GM23338 (cell line): ENCODE data around the gene RAB8B. TPM values are rescaled to one million over a fixed set of nuclear protein-coding genes. Genes with fewer than 3 reads are reported as not detected.

Experiments used
- ATAC-seq: fragments of 200-7000 bp; cut with Tn5 transposase; 3 replicates; pipeline ENCODE4 v1.9.1; 2020
- DNase-seq: peaks from one replicate; pipeline ENCODE4 v3.0.0-alpha.2; 2015; ENCODE audit warnings: low spot score
- H2AFZ ChIP-seq: fragments of 200-600 bp; sonication (generic); 2 replicates; pipeline ENCODE4 v1.8.0; 2016; ENCODE audit warnings: antibody characterized with exemption, mild to moderate bottlenecking, moderate library complexity
- H3F3A ChIP-seq: fragments of 200-600 bp; sonication (generic); replicated peaks from 2 replicates; pipeline ENCODE4 v1.8.0; 2017; ENCODE audit warnings: antibody characterized with exemption, mixed run types, low read depth
- H3K27ac ChIP-seq: fragments of 200-600 bp; sonication (generic); 2 replicates; pipeline ENCODE4 v1.6.1; 2016; ENCODE audit warnings: low read depth
- H3K27me3 ChIP-seq: fragments of 200-600 bp; sonication (generic); 2 replicates; pipeline ENCODE4 v1.8.0; 2016; ENCODE audit warnings: mild to moderate bottlenecking, mixed run types, moderate library complexity; ENCODE audit not compliant: insufficient read depth
- H3K36me3 ChIP-seq: fragments of 200-600 bp; sonication (generic); 2 replicates; pipeline ENCODE4 v1.8.0; 2016; ENCODE audit warnings: mild to moderate bottlenecking; ENCODE audit not compliant: insufficient read depth
- H3K4me1 ChIP-seq: fragments of 200-600 bp; sonication (generic); 2 replicates; pipeline ENCODE4 v1.8.0; 2016; ENCODE audit warnings: mild to moderate bottlenecking, moderate library complexity; ENCODE audit not compliant: insufficient read depth
- H3K4me2 ChIP-seq: fragments of 200-600 bp; sonication (generic); 2 replicates; pipeline ENCODE4 v1.7.1; 2017; ENCODE audit warnings: mixed run types
- H3K4me3 ChIP-seq: fragments of 200-600 bp; sonication (generic); 2 replicates; pipeline ENCODE4 v1.6.1; 2016; ENCODE audit warnings: mixed run types
- H3K79me2 ChIP-seq: fragments of 200-600 bp; sonication (generic); replicated peaks from 2 replicates; pipeline ENCODE4 v1.8.0; 2017; ENCODE audit warnings: mild to moderate bottlenecking; ENCODE audit not compliant: insufficient read depth
- H3K9me2 ChIP-seq: fragments of 200-600 bp; sonication (generic); 2 replicates; pipeline ENCODE4 v1.8.0; 2017; ENCODE audit not compliant: insufficient read depth
- H4K20me1 ChIP-seq: fragments of 200-600 bp; sonication (generic); replicated peaks from 2 replicates; pipeline ENCODE4 v1.8.0; 2017; ENCODE audit warnings: mild to moderate bottlenecking; ENCODE audit not compliant: insufficient read depth
- H3K27ac Mint-ChIP-seq: 2 replicates; pipeline ENCODE4 v1.8.0; 2020; ENCODE audit warnings: inconsistent platforms, mild to moderate bottlenecking, moderate library complexity, mixed read lengths
- H3K27me3 Mint-ChIP-seq: 3 replicates; pipeline ENCODE4 v1.8.0; 2022; ENCODE audit warnings: low read depth, mild to moderate bottlenecking, moderate library complexity, mixed read lengths, inconsistent platforms; ENCODE audit not compliant: insufficient read depth, poor library complexity
- H3K36me3 Mint-ChIP-seq: 3 replicates; pipeline ENCODE4 v1.8.0; 2021; ENCODE audit warnings: low read depth, mild to moderate bottlenecking, inconsistent platforms, moderate library complexity, mixed read lengths
- H3K4me1 Mint-ChIP-seq: 3 replicates; pipeline ENCODE4 v1.8.0; 2020; ENCODE audit warnings: mild to moderate bottlenecking, inconsistent platforms, mixed read lengths
- H3K4me3 Mint-ChIP-seq: 3 replicates; pipeline ENCODE4 v1.8.0; 2021; ENCODE audit warnings: moderate library complexity, mild to moderate bottlenecking, inconsistent platforms, mixed read lengths
- H3K9me3 Mint-ChIP-seq: 3 replicates; pipeline ENCODE4 v1.8.0; 2020; ENCODE audit warnings: moderate library complexity, mild to moderate bottlenecking, inconsistent platforms, mixed read lengths
- CREB1 ChIP-seq: fragments of 250-450 bp; sonication (Bioruptor Pico); IDR thresholded peaks from 2 replicates; pipeline ENCODE4 v1.5.0; 2020; ENCODE audit warnings: low read depth, mild to moderate bottlenecking, moderate library complexity
- EZH2phosphoT487 ChIP-seq: fragments of 200-600 bp; sonication (generic); IDR thresholded peaks from one replicate; pipeline ENCODE4 v1.8.1; 2018; ENCODE audit warnings: antibody characterized with exemption; ENCODE audit not compliant: unreplicated experiment
- JUNB ChIP-seq: IDR thresholded peaks from one replicate; pipeline ENCODE4 v1.6.1; 2016; ENCODE audit warnings: antibody characterized with exemption; ENCODE audit not compliant: unreplicated experiment
- POLR2AphosphoS5 ChIP-seq: IDR thresholded peaks from 2 replicates; pipeline ENCODE4 v1.6.1; 2016; ENCODE audit warnings: antibody characterized with exemption, low read depth
- ZNF114 ChIP-seq: fragments of 250-450 bp; sonication (Bioruptor Pico); IDR thresholded peaks from 2 replicates; pipeline ENCODE4 v1.5.0; 2020; ENCODE audit warnings: mild to moderate bottlenecking, moderate library complexity
- long read RNA-seq: library from polyadenylated mRNA; unstranded; transcript quantifications from one replicate; pipeline ENCODE4 v2.0.0, GENCODE V29; 2020; ENCODE audit not compliant: unreplicated experiment
- polyA plus RNA-seq: library from polyadenylated mRNA; unstranded; fragments of >200 nt; fragmentation: Nextera tagmentation; extraction: Ambion mirVana; gene quantifications from 2 replicates; pipeline ENCODE4 v1.2.1, GENCODE V29; 2016
- total RNA-seq: library from RNA; depleted of rRNA; stranded (reverse); fragments of >200 nt; shearing (Covaris generic); gene quantifications from 2 replicates; pipeline ENCODE4 v1.2.3, GENCODE V29; 2014; rRNA removed
- TF ChIP-seq, protein P1 (sequence below), 2 experiments: fragments of 200-600 bp in 1 of 2; sonication (generic) in 1 of 2; conservative IDR thresholded peaks; 2 replicates each; pipeline versions ENCODE4 v1.5.1 to v1.6.1; 2016 to 2017; ENCODE audit warnings: antibody characterized with exemption in 2 of 2, low read depth in 2 of 2, mild to moderate bottlenecking in 2 of 2, moderate library complexity in 1 of 2
- TF ChIP-seq, protein P2 (sequence below): IDR thresholded peaks from 2 replicates; pipeline ENCODE4 v1.6.1; 2016; ENCODE audit warnings: antibody characterized with exemption

The RAB8B gene
- 38.1 and 41.7 TPM in 2 replicates for total RNA-seq
- polyA plus RNA-seq: 23.2 and 23.5 TPM in 2 replicates
- long read RNA-seq, full-length matches to known transcripts: 1 of 3 reads
- long read RNA-seq, partial matches to known transcripts: 0 of 3 reads
- long read RNA-seq, other reads (novel, unspliced or antisense): 2 of 3 reads

DNA sequence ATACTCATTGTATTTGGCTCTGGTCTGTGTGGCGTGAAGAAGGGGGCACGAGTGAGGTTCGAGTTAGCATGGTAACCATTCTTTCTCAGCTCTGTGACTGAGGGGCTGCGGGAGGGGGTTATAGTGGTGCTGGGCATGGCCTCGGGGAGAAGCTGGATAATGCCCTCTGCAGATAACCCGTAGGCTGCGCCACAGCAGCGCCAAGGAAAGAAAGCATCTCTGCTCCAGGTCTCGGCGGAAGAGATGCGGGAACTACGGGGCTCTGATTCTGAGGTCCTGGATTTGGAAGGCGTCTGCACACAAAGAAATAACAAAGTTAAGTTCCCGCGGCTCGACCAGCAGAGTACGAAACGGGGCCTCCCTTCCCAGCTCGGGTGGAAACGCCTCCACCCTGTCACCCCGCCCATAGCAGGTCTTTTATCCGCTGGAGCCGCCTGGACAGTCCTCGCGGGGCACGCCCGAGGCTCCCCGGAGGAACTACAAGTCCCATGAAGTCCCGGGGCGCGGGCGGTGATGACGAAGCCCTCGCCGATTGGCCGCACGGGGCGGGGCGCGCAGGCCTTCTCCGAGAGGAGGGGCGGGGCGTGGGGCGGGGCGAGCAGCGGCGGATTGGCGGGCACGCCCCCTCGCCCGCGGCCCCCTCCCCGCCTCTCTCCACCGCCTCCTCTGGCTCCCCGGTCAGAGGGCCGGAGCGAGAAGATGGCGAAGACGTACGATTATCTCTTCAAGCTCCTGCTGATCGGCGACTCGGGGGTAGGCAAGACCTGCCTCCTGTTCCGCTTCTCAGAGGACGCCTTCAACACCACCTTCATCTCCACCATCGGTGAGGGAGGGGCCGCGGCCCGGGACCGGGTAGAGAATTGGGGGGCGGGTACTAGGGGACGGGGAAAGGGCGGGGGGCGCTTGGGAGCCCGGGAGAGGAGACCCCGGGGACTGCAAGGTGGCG lies at the start of gene RAB8B:
Gene RAB8B (plus strand): TSS at position 681 of the 946 bp plus-strand sequence. CDS start 19 bp downstream, at position 700.
- Histone ChIP-seq H3F3A (no peaks in the 10 kb centered on the region; the same call in 1 of the 2 replicates), H3K4me2 (peak within 1 kb of the TSS; percentile 90), H3K9me2 (no peaks in the 10 kb centered on the region), H3K27ac (peak within 1 kb of the TSS; percentile 91), H3K36me3 (no peaks in the 10 kb centered on the region), H3K4me3 (peak within 1 kb of the TSS; percentile 89), H4K20me1 (0 out of 2 replicates have a peak, but pooled peaks cover 5% of the 10 kb centered on the region), H3K27me3 (no peaks in the 10 kb centered on the region), H3K79me2 (peaks cover 46% of the 10 kb centered on the region), H3K4me1 (peaks cover 44% of the 10 kb centered on the region), H2AFZ (peak within 1 kb of the TSS; percentile 99)
- H3K9me3 Mint-ChIP-seq: no peaks in the 10 kb centered on the region
- peak; percentile 99 for DNase-seq
- H3K27me3 Mint-ChIP-seq: peaks cover 9% of the 10 kb centered on the region
- peak within 1 kb of the TSS; percentile 88 for H3K4me3 Mint-ChIP-seq
- TF ChIP-seq, protein P1, sequence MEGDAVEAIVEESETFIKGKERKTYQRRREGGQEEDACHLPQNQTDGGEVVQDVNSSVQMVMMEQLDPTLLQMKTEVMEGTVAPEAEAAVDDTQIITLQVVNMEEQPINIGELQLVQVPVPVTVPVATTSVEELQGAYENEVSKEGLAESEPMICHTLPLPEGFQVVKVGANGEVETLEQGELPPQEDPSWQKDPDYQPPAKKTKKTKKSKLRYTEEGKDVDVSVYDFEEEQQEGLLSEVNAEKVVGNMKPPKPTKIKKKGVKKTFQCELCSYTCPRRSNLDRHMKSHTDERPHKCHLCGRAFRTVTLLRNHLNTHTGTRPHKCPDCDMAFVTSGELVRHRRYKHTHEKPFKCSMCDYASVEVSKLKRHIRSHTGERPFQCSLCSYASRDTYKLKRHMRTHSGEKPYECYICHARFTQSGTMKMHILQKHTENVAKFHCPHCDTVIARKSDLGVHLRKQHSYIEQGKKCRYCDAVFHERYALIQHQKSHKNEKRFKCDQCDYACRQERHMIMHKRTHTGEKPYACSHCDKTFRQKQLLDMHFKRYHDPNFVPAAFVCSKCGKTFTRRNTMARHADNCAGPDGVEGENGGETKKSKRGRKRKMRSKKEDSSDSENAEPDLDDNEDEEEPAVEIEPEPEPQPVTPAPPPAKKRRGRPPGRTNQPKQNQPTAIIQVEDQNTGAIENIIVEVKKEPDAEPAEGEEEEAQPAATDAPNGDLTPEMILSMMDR (conservative IDR thresholded peaks at IDR 0.05; ENCODE audit: low read depth in 2 of 2): peak in 1 of 2 experiments; percentile 30; a peak in 2 of 4 replicates
- TF ChIP-seq EZH2phosphoT487 (no peak), POLR2AphosphoS5 (peak; percentile 83), CREB1 (CRISPR knock-in tag) (peak; percentile 96), JUNB (no peak)
- TF ChIP-seq, protein P2, sequence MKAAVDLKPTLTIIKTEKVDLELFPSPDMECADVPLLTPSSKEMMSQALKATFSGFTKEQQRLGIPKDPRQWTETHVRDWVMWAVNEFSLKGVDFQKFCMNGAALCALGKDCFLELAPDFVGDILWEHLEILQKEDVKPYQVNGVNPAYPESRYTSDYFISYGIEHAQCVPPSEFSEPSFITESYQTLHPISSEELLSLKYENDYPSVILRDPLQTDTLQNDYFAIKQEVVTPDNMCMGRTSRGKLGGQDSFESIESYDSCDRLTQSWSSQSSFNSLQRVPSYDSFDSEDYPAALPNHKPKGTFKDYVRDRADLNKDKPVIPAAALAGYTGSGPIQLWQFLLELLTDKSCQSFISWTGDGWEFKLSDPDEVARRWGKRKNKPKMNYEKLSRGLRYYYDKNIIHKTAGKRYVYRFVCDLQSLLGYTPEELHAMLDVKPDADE: peak; percentile 86
- H3K4me1 Mint-ChIP-seq: peaks cover 38% of the 10 kb centered on the region
- ATAC-seq: peak; percentile 95
- peak within 1 kb of the TSS; percentile 97 for H3K27ac Mint-ChIP-seq
- H3K36me3 Mint-ChIP-seq: no peaks in the 10 kb centered on the region

DNA sequence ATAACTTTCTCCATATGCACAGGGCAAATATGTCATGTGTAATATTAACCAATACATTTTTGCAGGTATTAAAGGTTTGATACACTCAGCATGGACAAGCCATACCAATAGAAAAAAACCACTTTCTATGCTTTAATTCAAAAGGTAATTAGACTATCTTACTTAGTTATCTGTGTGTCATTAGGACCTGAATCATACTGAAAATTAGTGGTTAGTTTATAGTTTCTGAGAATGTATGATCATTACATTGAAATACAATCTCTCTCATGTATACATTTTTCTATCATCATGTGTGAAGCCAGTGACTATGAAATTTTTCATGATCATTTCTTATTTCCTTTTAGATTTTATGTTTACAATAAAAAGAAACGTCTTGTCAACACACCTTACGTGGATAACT lies 48.5 kb upstream of the RAB8B start:
- H3K4me3 Mint-ChIP-seq: no peak overlapping the region
- Histone ChIP-seq H3K36me3 (no peaks in the 10 kb centered on the region), H3K4me2 (no peak overlapping the region), H3K79me2 (no peaks in the 10 kb centered on the region), H2AFZ (no peak overlapping the region), H4K20me1 (no peaks in the 10 kb centered on the region), H3K4me3 (no peak overlapping the region), H3K4me1 (no peaks in the 10 kb centered on the region), H3K27me3 (no peaks in the 10 kb centered on the region), H3K9me2 (0 out of 2 replicates have a peak, but pooled peaks cover 3% of the 10 kb centered on the region), H3F3A (no peaks in the 10 kb centered on the region), H3K27ac (no peak overlapping the region)
- H3K36me3 Mint-ChIP-seq: no peaks in the 10 kb centered on the region
- H3K27me3 Mint-ChIP-seq: no peaks in the 10 kb centered on the region
- no peaks in the 10 kb centered on the region; the same call in 2 of the 3 replicates for H3K9me3 Mint-ChIP-seq
- DNase-seq: no peak
- H3K27ac Mint-ChIP-seq: no peak overlapping the region
- H3K4me1 Mint-ChIP-seq: no peaks in the 10 kb centered on the region
- no peak for ATAC-seq
- TF ChIP-seq, protein P1 (conservative IDR thresholded peaks at IDR 0.05; ENCODE audit: low read depth in 2 of 2): no peak
- TF ChIP-seq ZNF114 (CRISPR knock-in tag) (no peak), POLR2AphosphoS5 (no peak)
